Measurements from ENCODE around the gene ALOX12B.
"Not testable (repeated sequence)": the region's sequence is repeated elsewhere in the genome, so short reads cannot be mapped to it uniquely, and the experiment has no call there.

The ALOX12B gene

DNA sequence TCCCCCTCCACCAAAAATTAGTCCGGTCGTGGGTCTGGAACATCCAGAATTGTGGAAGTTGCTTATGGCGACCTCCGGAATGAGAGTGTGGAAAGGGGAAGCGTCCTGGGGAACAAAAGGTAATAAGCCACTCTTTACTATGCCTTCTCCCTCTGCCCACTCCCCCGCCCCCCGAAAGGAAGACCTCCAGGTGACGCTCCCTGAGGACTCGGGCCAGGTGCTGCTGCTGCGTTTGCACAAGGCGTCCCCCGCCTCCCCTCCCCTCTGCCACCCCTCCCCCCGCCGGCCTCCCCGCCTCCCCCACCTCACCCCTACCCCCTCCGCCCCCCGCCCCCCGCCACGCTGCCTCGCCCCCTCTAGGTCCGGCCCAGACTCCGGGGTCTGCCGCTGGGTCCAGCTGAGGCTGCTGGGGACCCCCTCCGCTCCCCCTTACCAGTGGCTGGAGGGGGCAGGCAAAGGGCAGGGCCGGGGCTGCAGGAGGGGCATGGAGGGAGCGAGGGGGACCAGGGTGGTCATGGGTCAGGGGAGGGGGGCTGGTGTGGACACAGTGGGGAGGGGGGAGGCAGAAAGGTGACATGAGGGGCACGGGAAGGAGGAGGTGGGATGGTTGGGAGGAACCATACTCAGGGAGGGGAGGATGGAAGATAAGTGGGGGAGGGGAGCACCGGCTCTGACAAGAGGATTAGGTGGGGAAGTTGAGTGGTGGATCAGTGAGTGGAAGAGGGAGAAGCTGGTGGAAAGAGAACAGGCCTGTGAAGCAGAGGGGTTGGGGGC, 23.6 kb downstream of the ALOX12B start:
- no peak for DNase-seq

DNA sequence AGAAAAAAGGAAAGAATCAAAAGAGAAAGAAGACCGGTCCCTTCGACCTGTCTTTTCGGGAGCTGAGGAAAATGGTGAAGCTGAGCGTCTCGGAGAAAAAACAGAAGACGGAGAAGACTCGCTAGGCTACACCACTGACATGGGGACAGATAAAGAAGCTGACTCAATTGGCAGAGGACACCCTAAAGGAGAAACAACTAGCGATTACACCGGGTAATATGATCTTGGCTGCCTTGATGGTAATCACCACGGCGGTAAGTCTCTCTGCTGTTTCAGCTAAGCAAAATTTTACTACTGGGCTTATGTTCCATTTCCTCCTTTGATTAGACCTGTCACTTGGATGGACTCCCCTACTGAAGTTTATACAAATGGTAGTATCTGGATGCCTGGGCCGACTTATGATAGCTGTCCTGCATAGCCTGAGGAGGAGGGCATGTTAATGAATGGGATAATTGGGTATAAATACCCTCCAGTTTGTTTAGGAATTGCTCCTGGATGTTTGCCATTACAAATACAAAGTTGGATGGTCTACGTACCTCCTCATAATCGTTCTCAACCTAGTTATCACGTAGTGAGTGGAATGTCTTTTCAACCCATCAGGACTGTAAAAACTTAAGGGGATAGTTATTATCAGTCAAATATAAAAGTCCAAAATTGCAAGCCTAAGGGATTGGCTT, 24.6 kb downstream of the ALOX12B start:
- DNase-seq, result no peak

DNA sequence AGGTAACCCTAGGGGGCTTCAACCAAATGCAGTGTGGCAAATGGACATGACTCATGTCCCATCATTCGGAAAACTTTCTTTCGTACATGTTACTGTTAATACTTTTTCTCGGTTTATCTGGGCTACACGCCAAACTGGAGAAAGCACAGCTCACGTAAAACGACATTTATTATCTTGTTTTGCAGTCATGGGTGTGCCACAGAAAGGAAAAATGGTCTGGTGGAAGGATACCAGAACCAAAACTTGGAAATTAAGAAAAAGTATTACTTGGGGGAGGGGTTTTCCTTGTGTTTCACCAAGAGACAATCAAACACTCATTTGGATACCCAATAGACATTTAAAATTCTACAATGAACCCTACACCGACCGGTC, 25.1 kb downstream of the ALOX12B start:
- DNase-seq, result no peak

DNA sequence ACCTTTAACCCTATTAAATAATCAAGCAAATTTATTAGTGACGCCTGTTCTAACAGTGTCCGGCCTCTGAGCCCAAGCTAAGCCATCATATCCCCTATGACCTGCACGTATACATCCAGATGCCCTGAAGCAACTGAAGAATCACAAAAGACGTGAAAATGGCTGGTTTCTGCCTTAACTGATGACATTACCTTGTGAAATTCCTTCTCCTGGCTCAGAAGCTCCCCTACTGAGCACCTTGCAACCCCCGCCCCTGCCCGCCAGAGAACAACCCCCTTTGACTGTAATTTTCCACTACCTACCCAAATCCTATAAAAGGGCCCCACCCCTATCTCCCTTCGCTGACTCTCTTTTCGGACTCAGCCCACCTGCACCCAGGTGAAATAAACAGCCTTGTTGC, 25.7 kb downstream of the ALOX12B start:
- DNase-seq, result not testable (repeated sequence)

DNA sequence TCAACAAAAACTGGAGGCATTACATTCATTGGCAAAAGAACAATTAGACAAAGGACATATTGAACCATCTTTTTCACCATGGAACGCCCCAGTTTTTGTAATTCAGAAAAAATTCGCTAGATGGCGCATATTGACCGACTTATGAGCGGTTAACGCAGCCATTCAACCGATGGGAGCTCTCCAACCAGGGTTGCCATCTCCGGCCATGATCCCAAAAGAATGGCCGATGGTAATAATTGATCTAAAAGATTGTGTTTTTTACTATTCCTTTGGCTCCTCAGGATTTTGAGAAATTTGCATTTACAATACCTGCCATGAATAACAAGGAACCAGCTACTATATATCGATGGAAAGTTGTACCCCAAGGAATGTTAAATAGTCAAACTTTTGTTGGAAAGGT, 27.2 kb downstream of the ALOX12B start:
- DNase-seq, result peak; percentile 79

DNA sequence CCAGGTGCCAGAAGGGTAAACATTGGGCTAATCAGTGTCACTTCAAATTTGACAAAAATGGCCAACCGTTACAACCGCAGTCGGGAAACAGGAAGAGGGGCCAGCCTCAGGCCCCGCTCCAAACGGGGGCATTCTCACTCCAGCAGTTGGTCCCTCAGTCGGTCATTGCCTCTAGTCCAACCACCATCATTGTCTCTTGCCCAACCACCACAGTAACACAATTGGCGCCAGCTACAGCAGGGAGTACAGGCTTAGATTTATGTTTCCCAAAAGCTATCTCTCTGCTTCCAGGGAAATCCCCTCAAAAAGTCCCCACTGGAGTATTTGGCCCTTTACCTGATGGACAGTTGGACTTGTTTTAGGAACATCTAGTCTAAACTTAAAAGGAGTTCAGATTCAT, 28.4 kb downstream of the ALOX12B start:
- no peak for DNase-seq

DNA sequence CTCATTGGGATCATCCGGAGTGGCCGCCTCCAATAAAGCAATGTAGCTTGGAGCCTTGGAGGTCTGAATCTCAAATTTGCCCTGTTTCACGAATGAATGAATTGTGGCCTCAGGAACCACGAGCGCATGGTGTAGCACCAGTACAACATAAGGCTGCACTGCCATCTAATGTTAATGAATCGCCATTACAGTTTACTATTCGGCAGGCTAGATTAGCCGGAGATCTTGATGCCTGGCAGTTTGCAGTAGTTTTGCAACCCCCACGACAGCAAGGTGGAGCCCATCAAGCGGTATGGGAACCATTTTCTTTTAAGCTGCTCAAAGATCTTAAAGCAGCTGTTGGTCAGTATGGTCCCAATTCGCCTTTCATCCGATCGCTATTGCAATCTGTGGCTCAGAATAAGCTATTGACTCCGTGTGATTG, 29.8 kb downstream of the ALOX12B start:
- peak; percentile 81 for DNase-seq

DNA sequence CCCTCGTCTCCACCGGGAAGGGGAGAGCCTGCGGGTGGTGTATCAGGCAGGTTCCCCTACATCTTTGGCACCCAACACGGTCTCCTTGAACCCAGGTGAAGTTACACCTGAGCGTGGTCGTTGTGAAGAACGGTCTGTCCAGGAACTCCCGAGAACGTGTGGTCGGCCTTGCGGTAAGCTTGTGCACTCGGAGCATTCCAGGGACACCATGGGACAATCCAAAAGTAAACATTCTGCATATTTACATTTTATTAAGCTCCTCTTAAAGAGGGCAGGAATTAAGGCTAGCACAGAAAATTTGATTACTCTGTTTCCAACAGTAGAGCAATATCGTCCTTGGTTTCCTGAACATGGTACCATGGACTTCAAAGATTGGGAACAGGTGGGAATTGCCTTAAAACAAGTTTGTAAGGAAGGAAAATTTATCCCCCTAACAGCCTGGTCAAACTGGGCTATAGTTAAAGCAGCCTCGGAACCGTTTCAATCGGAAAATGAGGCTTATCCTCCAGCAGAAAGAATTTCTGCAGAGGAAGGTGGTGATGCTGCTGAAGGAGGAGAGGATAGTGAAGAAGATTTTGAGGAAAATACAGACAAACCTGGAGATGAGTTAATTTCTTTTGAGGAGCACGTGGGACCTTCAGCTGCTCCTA, 30.4 kb downstream of the ALOX12B start:
- no peak for DNase-seq

DNA sequence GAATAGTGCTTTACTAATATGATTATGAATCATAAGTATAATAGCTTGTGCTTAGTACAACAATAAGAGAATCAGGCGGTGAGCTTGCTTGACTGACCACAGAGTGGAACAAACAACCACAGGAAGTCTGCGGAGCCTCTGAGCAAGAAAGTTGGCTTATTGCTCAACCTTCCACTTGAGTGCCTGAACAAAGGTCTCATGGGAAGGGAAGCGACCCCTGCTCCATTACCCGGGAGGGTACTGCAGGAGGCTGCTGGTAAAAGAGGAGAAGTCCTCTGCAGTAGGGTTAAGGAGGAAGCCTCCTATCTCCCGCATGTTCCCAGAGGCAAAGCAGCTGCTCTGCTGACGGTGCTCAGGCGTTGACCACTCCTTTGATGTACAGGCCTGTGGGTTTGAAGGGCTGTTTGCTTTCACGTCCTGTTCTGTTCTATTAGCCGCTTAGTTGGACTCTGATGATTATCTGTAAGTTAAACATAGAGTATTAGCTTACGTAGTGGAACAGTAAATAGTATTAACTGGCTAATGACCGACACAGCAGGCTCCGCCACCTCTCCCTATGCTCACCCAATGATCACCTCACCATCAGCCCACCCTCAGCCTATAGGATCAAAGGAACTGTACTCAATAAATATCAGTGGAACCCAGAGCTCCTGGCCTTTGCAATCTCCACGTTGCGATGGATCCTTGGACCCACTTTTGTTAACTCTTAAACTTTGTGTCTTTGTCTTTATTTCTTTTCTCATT, 31.1 kb downstream of the ALOX12B start:
- DNase-seq, result peak; percentile 76

DNA sequence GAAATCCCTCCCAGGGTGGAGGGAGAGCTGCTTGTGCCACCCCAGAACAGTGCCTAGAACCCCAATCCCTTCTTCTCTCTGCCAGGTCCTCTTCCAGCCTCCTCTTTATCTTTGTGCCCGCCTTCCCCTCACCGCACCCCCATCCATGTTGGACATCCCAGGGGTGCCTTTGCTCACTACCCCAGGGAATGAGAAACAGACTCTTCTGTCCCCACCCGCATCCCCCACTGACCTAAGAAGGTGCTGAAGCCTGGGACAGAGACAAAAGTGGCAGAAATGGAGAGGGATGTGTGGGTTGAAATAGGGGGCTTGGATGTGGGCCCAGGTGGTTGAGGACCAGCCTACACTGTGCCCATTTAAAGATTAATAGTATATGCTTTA, 31.7 kb downstream of the ALOX12B start:
- DNase-seq, result no peak

DNA sequence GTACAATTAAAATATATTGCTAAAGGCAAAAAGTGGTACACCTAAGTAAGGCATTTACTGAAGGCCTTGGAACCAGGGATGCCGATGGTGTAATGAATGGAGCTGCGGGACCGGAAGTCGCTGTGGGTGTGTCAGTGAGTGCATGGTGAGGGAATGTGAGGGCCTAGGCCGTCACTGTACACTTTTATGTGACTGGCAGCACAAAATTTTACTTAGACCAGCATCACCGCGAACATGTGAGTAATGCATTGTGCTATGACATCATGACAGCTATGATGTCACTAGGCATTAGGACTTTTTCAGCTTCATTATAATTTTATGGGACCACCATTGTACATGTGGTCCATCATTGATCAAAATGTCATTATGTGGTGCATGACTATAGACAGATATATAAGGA, 33.9 kb downstream of the ALOX12B start:
- DNase-seq, result no peak

DNA sequence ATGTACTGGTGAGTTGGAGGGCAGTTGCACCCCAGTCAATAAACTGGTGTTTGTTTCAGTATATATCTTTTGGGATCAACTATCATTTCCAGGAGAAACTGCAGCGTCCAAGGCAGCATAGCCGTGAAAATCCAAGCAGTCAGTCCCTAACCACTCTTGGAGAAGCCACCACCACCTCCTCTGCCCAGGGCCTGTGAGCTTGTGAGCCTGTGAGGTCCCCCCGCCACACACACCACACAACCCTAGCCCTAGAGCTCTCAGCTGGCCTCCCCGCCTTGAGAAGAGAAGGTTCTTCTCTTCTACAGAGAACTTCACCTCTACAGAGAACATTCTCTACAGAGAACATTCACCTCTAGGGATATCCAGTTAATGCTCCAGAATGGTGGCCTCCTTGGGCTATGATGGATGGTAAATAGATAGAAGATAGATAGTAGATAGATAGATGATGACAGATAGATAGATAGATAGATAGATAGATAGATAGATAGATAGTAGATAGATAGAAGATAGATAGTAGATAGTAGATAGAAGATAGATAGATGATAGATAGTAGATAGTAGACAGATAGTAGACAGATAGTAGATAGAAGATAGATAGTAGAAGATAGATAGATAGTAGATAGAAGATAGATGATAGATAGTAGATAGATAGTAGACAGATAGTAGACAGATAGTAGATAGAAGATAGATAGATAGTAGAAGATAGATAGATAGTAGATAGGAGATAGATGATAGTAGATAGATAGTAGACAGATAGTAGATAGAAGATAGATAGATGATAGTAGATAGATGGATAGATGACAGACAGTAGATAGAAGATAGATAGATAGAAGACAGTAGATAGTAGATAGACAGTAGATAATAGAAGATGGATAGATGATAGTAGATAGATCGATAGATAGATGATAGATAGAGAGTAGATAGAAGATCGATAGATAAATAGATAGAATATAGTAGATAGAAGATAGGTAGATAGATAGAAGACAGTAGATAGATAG, 35.0 kb downstream of the ALOX12B start:
- DNase-seq, result no peak

DNA sequence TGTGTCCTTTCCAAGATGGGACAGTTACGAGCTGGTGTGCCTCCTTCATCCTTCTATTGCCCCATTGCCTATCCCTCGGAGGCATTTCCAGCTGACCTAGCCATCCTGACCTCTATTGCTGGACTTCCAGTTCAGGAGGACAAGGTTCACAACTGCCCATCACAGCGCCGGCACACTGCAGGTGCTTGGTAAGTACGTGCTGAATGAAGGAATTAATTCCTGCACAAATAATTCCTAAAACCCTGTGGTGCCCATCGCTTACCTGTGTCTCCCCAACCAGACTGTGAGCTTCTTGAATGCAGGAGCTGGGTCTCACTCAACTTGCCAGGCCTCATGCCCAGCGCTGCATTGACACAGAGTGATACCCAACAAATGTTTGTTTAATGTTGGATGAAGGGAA, 35.7 kb downstream of the ALOX12B start:
- DNase-seq, result no peak

DNA sequence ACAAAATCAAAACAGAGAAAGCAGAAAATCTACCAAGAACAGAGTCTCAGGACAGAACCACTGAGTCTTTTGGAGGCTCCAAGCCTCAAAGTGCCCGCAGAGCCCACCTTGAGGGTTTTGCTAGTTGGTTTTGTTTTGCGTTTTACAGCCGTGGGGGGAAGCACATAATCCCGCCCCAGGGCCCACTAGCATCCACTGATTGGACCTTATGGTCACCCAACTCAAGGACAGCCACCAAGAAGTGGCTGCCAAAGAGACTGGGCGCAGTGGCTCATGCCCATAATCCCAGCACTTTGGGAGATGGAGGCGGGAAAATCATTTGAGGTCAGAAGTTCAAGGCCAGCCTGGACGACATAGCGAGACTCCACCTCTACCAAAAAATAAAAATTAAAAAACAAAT, 38.8 kb downstream of the ALOX12B start:
- DNase-seq, result no peak

DNA sequence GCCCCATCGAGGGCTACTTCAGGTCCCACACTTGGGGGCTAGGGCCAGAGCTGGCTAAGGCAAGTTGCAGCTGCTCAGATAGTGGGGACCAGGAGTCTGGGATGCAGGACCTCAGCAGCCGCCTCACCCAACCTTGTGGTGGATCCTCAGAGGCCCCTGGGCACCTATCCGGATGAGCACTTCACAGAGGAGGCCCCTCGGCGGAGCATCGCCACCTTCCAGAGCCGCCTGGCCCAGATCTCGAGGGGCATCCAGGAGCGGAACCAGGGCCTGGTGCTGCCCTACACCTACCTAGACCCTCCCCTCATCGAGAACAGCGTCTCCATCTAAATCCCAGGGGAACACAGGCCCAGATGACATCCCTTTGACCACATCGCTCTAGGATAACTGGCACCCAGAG, 39.3 kb downstream of the ALOX12B start:
- no peak for DNase-seq

DNA sequence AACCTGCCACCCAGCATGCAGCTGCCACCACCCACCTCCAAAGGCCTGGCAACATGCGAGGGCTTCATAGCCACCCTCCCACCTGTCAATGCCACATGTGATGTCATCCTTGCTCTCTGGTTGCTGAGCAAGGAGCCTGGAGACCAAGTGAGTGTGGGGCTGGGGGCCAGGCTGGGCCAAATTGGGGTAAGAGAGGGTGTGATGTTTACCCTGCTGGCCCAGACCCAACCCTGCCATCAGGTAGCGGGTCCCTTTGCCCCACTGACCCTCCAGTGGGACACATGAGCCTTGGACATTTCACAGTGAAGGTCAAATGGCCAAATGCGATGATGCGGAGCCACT, 39.8 kb downstream of the ALOX12B start:
- DNase-seq, result no peak

DNA sequence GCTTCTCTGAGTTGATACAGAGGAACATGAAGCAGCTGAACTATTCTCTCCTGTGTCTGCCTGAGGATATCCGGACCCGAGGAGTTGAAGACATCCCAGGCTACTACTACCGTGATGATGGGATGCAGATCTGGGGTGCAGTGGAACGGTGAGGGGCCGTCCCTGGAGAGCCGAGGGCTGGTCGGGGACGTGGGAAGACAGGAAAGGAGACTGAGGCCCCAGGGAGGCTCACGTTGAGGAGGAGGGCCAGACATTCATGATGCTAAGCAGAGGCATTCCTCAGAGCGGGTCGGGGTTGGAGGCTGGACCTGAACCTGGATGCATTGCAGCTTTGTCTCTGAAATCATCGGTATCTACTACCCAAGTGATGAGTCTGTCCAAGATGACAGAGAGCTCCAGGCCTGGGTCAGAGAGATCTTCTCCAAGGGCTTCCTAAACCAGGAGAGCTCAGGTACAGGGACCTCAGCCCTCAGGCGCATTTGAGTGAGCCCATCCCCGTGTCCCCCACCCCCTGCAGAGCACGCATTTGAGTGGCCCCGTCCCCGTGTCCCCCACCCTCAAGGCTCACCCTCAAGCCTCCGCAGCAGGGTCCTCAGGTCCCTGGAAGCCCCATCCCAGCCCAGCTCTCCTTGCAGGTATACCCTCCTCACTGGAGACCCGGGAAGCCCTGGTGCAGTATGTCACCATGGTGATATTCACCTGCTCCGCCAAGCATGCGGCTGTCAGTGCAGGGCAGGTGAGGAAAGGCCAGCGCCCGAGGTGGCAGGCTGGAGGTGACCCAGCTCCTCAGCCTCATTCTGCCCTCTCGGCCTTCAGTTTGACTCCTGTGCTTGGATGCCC, 40.4 kb downstream of the ALOX12B start:
- DNase-seq, result no peak

DNA sequence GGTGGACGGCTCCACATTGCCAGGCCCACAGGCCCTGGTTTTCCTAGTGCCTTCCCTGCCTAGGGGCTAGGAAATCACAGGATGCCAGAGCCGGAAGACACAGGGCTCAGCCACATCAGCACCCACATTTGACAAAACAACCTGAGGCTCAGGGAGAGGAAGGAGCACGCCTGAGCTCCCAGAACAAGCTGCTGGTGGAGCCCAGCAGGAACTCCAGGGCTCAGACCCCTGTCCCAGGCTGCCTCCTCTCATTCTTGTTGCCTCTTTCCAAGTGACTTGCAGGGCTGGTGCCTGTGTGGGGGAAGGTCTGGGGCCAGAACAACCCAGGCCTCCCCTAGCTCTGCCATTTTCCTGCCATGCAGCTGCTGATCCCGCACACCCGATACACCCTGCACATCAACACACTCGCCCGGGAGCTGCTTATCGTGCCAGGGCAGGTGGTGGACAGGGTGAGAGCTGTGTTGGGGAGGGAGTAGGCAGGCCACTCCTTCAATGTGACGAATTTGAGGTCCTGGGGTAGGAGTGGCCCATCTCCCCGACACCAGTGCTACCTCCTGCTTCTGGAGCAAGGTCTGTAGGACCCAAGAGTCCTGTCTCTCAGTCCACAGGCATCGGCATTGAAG, 41.1 kb downstream of the ALOX12B start:
- DNase-seq, result no peak

DNA sequence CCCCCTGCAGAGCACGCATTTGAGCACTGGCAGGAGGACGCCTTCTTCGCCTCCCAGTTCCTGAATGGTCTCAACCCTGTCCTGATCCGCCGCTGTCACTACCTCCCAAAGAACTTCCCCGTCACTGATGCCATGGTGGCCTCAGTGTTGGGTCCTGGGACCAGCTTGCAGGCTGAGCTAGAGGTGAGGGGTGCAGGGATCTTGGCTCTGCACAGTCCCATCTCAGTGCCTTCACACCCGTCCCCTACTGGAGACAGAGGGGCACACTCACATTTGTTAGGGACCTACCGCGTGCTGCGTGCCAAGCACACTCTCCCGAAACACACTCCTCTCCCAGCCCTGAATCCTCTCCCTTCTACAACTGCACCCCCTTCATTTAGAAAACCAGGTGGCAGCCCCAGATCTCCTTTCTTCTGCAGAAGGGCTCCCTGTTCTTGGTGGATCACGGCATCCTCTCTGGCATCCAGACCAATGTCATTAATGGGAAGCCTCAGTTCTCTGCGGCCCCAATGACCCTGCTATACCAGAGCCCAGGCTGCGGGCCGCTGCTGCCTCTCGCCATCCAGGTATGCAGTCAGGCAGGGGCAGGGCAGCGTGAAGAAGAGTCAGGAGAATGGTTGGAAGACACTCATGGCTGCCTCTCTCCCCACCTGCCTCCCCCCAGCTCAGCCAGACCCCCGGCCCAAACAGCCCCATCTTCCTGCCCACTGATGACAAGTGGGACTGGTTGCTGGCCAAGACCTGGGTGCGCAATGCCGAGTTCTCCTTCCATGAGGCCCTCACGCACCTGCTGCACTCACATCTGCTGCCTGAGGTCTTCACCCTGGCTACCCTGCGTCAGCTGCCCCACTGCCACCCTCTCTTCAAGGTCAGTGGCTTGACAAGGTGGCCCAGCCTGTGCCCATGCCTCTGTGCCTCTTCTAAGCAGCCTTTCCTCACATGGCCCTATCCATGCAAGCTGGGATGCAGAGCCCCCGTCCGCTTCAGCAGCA, 42.4 kb downstream of the ALOX12B start:
- no peak for DNase-seq

DNA sequence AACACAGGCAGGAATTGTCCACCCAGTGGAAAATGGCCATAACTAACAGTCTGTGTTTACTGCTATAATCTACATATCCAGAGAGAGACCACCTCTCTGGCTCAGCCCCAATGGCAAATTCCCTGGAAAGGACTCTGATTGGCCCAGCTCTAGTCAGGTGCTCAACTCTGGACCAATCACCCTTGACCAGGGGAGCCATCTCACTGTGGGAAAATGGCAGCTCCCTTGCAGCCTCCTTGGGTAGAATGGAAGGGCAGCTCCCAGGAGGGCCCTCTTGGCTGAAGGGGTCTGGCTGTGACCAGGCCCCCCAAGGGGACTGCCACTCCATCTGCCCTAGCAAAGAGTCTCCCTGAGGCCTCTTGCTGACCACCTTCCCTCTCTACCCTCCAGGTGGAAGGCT, 45.5 kb downstream of the ALOX12B start:
- no peak for DNase-seq
